GM21367 (cell line): ENCODE measurements around the gene FAM114A2.
"Not testable (repeated sequence)": the region's sequence is repeated elsewhere in the genome, so short reads cannot be mapped to it uniquely, and the experiment has no call there.

Experiments
- ATAC-seq: cut with Tn5 transposase; IDR thresholded peaks from one replicate; pipeline ENCODE4 v1.9.1; 2021; ENCODE audit not compliant: unreplicated experiment

Gene FAM114A2

DNA sequence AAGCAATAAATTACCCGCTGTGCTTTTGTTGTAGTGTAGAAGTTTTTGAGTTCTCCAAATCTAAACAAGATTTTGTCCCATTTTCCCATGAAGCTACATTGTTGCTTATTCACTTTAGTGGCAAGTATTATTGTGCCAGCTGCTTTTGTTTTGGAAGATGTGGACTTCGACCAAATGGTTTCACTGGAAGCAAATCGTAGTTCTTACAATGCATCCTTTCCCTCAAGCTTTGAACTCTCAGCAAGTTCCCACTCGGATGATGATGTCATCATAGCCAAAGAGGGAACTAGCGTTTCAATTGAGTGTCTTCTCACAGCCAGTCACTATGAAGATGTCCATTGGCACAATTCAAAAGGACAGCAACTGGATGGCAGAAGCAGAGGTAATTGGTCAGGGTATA is 10.9 kb upstream of the FAM114A2 start:
- no peak for ATAC-seq

DNA sequence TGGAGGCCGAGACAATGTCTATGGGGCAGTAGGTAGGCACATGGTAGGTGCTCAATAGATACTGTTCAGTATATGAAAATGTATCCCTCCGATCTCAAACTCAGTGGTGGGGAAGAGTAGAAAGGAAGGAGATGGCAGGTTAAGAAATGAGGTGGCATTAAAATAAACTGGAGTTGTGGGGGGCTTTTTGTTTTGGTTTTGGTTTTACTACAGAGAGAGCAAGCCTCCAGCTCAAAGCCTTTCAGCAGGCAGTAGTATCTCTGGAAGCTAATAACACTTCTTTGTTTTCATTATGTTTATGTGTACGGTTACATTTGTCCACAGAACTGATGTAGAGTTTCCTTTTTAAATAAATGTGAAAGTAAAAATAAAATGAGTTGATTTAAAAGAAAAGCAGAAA is 8.6 kb upstream of the FAM114A2 start:
- no peak for ATAC-seq

- ATAC-seq = no peak
These were observed 7.8 kb upstream of the FAM114A2 start for GRCh38 chr5:154046486-154046885.

DNA sequence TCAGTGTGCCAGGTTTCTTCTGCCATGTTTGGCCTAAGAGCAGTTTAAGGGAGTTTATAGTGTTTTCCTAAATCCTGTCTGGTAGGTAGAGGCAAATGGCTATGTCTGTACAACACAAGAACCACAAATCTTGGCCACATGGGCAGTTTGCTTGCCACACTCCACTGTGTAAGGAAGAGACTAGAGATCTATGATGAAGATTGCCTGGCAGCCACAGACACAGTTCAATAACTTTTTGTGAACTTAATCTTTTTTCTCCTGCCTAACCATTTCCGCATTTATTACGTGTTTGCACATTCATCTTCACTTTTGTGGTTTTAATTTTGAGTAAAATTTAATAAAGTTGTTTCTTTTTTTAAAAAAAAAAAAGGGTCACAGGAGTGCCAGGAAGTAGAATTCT is 5.9 kb upstream of the FAM114A2 start:
- no peak for ATAC-seq

- no peak for ATAC-seq
These were observed 5.4 kb upstream of the FAM114A2 start for GRCh38 chr5:154044099-154044498.

DNA sequence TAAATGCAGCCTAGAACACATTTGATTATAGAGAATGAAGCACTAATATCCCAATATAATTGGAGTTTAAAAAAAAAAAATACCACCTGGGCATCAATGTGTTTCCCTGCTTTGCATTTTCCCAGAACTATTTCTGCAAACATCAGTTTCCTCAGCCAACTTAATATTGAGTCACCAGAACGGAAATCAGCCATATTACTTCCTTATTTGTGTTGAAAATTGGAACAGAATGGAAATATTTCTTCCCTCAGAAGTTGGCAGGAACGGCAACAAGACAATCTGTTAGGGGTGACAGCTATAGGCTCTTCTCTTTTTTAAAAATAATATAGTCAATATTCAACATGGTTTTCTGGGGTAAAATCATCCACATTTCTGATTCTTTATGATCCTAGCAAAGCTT is 4.1 kb upstream of the FAM114A2 start:
- ATAC-seq = no peak

GRCh38 chr5:154039458-154039829 is 734 bp upstream of the FAM114A2 start:
- no peak for ATAC-seq

- peak; percentile 51 for ATAC-seq
These were observed 426 bp downstream of the FAM114A2 start for GRCh38 chr5:154038261-154038706.

DNA sequence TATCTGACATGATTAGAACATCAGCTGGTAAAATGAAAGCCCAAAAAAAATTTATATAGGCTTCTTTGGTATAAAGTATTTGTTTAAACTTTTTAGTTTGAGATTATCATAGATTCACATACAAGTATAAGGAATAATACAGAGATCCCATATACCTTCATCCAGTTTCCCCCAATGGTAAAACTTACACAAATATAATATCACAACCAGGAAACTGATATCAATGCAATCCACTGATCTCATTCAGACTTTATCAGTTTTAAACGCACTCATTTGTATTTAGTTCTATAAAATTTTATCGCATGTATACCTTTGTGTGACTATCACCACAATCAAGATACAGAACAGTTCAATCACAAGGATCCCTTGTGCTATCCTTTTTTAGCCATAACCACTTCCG is 3.8 kb downstream of the FAM114A2 start:
- ATAC-seq = no peak

DNA sequence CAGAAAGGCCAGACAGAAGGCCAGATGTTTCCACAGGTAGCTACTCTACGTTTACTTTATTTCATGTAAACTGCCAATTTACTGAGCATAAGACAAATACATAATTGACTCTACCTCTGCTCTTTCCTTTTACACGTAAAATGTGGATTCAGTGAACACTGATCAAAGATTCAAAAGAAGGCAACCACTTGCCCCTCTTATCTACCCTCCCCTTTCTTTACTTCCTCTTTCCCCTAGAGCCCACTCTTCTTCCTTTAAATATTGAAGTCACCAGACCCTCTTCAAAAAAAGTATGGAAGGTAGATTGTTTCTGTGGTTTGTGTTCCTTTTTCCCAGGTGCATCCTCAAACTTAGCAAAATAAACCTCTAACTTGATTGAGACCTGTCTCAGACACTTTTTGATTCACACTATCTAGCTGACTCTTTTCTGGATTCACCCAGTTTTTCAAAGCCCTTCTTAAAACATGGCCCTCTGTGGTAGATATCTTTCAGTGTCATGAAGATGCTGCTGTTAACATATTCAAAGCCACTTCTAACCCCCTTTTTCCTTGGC is 6.7 kb downstream of the FAM114A2 start:
- ATAC-seq = no peak

DNA sequence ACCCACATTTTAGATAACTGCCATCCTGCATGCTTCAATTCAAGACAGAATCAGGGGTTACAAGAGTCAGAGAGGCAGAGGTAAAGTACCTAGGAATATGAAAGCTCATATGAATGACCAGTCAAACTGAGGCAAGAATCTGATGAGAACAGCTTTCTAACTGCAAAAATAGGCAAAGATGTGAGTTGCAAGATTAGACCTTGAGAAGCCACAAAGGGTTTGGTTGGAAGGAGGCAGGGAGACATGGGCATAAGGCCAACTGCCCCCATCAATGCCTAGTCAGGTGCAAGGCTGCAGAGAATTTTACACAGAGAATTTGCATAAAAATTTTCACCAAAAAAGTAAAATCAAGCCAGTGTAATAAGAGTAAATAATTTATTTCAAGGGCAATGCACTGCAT is 12.8 kb downstream of the FAM114A2 start:
- ATAC-seq = no peak

DNA sequence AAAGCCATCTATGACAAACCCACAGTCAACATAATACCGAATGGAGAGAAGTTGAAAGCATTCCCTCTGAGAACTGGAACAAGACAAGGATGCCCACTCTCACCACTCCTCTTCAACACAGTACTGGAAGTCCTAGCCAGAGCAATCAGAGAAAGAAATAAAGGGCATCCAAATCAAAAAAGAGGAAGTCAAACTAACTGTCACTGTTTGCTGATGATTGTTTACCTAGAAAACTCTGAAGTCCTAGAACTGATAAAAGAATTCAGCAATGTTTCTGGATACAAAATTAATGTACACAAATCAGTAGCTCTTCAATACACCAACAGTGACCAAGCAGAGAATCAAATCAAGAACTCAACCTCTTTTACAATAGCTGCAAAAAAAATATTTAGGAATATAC is 19.8 kb downstream of the FAM114A2 start:
- not testable (repeated sequence) for ATAC-seq

- no peak for ATAC-seq
These were observed 23.5 kb downstream of the FAM114A2 start for GRCh38 chr5:154015071-154015693.

- ATAC-seq = no peak
These were observed 28.1 kb downstream of the FAM114A2 start for GRCh38 chr5:154010660-154011059.

GRCh38 chr5:154005648-154006047 is 33.1 kb downstream of the FAM114A2 start:
- ATAC-seq = no peak

GRCh38 chr5:154002511-154003020 is 36.1 kb downstream of the FAM114A2 start:
- ATAC-seq = no peak

DNA sequence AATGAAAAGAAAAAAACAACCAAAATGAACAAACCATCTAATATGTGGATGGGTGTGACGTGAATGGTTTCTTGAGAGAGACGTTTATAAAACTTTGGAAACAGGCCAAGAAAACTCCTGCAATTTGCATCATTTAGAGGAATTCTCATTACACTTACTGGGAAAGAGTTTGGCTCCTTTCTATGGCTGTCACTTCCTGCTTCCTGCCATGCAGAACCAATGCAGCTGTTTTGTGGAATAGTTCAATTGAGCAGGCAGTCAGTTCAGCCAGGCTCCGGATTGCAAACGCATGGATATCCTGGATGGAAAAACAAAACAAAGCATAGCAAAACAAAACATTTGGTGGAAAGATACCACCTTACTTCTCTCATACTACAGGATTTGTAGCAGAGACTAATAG is 36.6 kb downstream of the FAM114A2 start:
- ATAC-seq = no peak

DNA sequence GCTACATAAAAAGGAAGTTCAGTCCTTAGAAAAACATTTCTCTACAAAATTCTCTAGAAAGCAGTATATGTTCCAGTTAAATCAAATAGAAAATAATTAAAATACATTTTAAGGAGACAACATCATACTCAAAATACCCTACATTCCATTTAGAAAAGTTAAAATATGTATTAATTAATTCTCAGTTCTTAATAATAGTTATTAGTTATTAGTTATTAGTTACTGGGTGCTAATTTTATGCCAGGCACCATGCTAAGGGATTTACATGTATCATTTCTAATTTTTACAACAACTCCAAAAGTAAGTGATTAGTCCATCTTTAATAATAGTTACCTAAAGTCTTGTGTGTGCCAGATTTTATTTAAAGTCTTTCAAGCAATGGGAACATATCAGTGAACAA is 38.0 kb downstream of the FAM114A2 start:
- ATAC-seq = no peak

DNA sequence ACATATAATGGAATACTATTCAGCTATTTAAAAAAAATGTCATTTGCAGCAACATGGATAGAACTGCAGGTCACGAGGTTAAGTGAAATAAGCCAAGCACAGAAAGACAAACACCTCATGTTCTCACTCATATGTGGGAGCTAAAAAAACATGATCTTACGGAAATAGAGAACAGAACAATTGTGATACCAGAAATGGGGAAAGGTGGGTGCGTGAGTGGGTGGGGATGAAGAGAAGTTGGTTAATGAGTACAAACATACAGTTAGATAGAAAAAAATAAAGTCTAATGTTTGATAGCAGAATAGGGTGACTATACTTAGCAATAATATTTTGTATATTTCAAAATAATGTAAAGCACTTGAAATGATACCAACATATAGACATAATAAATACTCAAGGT is 38.7 kb downstream of the FAM114A2 start:
- ATAC-seq = no peak

DNA sequence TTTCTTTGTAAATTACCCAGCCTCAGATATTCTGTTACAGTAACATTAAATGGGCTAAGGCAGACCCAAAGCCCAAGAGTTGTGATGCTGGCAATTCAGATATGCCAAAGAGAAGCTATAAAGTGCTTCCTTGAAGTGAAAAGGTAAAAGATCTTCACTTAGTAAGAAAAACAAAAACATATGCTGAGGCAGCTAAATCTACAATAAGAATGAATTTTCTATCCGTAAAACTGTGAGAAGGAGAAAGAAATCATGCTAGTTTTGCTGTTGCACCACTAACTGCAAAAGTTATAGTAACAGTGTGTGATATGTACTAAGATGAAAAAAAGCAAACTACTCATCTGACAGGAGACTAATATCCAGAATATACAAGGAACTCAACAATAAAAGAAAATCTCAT is 39.9 kb downstream of the FAM114A2 start:
- ATAC-seq = no peak

DNA sequence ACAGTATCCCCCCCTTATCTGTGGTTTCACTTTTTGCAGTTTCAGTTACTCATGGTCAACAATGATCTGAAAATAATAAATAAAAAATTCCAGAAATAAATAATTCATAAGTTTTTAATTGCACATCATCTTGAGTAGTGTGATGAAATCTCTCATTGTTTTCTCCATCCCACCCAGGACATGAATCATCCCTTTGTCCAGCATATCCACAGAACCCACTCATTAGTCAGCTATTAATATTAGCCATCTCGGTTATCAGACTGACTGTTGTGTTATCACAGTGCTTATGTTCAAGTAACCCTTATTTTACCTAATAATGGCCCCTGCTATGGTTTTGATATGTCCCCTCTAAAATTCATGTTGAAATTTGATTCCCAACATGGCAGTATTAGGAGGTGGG is 40.7 kb downstream of the FAM114A2 start:
- no peak for ATAC-seq

DNA sequence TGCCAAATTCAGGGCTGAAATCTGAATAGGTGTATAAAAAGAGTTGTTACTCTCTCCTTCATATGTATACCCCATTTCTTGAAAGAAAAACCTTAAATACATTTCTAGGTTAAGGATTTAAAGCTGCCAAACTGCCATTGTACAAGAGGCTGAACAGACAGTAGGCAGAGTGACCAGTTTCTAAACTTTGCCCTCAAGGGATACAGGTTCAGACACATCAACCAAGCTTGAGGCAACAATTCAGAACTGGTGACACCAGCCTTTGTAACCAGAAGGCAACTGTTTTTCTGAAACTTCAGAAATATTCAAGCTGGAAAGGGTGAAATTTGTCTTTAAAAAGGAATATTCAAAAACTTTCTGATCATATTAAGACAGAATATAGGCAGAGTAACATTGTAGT is 47.5 kb downstream of the FAM114A2 start:
- no peak for ATAC-seq

DNA sequence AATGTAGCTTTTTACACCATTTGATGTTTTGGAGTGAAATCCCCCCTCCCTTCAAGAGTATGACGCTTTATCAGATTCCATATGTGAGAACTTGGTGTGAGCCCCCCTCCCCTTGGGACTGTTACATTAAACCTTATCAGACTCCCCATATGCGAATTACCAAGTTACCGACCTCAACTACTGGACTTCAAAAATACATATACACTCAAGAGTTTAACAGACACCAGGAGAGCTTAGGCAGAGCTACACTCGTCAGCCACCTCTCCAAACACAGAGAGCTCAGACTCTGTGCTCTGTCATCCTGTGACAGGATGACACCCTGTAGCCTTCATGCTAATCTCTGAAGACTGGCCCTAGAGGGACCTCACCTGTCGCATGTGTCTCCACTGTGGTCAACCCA is 50.2 kb downstream of the FAM114A2 start:
- no peak for ATAC-seq
